ENCODE results near the gene LNPEP.
"Not testable (repeated sequence)": the region's sequence is repeated elsewhere in the genome, so short reads cannot be mapped to it uniquely, and the experiment has no call there.

LNPEP gene

GRCh38 chr5:97077246-97077645 lies 141.4 kb downstream of the LNPEP start:
- 86% methylated on average over 2 of the region's 4 CpGs for WGBS
- Histone ChIP-seq H3K18ac (ENCODE audit: low read depth in 1 of 2, low read length in 2 of 2) (no peak overlapping the region), H3K27me3 (ENCODE audit: control insufficient read depth in 1 of 2, insufficient read depth in 1 of 2, low read length in 2 of 2) (no peaks in the 10 kb centered on the region), H2BK12ac (ENCODE audit: low read length in 2 of 2) (no peak overlapping the region), H3K14ac (ENCODE audit: low read length in 2 of 2) (no peak overlapping the region), H3K4me3 (ENCODE audit: insufficient read depth in 1 of 2, low read depth in 1 of 2, low read length in 2 of 2) (no peak overlapping the region), H2AK5ac (ENCODE audit: low read length, severe bottlenecking) (peak overlapping the region; percentile 70), H3K4ac (ENCODE audit: low read depth in 1 of 2, low read length in 2 of 2) (no peak overlapping the region), H3K9me3 (ENCODE audit: control insufficient read depth, low read length) (no peaks in the 10 kb centered on the region), H2BK120ac (ENCODE audit: low read depth, low read length) (no peak overlapping the region), H3K4me2 (ENCODE audit: low read length, poor library complexity, severe bottlenecking) (no peak overlapping the region), H4K8ac (ENCODE audit: low read length) (no peak overlapping the region), H3K79me1 (replicated peaks; ENCODE audit: low read length, poor library complexity, severe bottlenecking) (no peaks in the 10 kb centered on the region), H3K23ac (ENCODE audit: low read length in 2 of 2) (no peak overlapping the region), H2BK5ac (ENCODE audit: low read depth, low read length, poor library complexity, severe bottlenecking) (no peak overlapping the region), H4K91ac (ENCODE audit: low read length) (no peak overlapping the region), H3K4me1 (ENCODE audit: control insufficient read depth, insufficient read depth, low read depth, low read length) (no peaks in the 10 kb centered on the region), H2AFZ (ENCODE audit: low read depth, low read length) (no peak overlapping the region), H3K36me3 (ENCODE audit: control insufficient read depth in 1 of 2, insufficient read depth in 2 of 2, low read depth in 1 of 2, low read length in 2 of 2) (no peaks in the 10 kb centered on the region), H3K9ac (ENCODE audit: low read length) (no peak overlapping the region), H2BK15ac (ENCODE audit: low read depth, poor library complexity, severe bottlenecking) (no peak overlapping the region), H3K27ac (ENCODE audit: low read length, poor library complexity, severe bottlenecking) (no peak overlapping the region)
- DNase-seq: no peak

DNA sequence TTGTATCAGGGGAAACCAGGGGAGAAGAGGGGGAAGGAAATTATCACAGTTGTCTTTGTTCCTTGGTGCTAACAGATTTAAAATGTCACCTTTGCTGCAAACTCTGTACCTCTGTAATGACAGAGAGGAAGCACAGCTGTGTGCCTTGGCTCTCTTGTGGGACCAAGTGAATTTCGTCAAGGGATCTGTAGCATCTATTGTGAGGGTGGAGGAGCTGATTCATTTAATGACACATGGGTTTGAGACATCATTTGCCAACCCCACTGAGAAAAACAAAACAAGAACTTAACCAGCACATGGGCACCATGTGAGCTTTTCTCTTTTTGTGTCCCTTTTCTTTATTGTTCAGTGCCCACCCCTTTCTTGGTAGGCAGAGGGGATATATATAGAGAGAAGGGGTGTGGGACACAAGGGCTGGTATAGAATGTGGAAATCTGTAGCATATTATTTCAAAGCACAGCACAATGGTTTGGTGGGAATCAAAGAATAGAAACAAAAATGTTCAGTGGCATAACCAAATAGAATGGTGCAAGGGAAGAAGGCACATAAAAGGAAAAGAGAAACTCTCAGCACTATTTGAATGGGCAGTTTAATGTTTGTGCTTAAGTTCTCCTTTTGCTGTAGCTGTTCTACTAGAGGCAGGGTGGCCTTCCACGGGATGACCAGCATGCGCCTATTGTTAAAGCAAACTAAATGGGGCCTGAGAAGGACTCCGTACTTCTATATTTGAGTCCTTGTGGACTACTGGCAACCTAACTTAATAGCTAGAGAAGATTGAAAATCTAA lies 143.3 kb downstream of the LNPEP start:
- no peak overlapping the region for H2BK5ac ChIP-seq (ENCODE audit: low read depth, low read length, poor library complexity, severe bottlenecking)
- no peaks in the 10 kb centered on the region for H3K9me3 ChIP-seq (ENCODE audit: control insufficient read depth, low read length)
- H3K79me1 ChIP-seq (replicated peaks; ENCODE audit: low read length, poor library complexity, severe bottlenecking): no peaks in the 10 kb centered on the region
- no peak overlapping the region for H2BK120ac ChIP-seq (ENCODE audit: low read depth, low read length)
- H3K4ac ChIP-seq (ENCODE audit: low read depth in 1 of 2, low read length in 2 of 2): no peak overlapping the region
- H3K4me2 ChIP-seq (ENCODE audit: low read length, poor library complexity, severe bottlenecking): no peak overlapping the region
- H3K27ac ChIP-seq (ENCODE audit: low read length, poor library complexity, severe bottlenecking): no peak overlapping the region
- no peak overlapping the region for H3K14ac ChIP-seq (ENCODE audit: low read length in 2 of 2)
- no peak overlapping the region for H4K8ac ChIP-seq (ENCODE audit: low read length)
- 85% methylated on average over 3 of the region's 4 CpGs for WGBS
- H2AK5ac ChIP-seq (ENCODE audit: low read length, severe bottlenecking): no peak overlapping the region
- no peak overlapping the region for H2BK15ac ChIP-seq (ENCODE audit: low read depth, poor library complexity, severe bottlenecking)
- no peak overlapping the region for H3K23ac ChIP-seq (ENCODE audit: low read length in 2 of 2)
- H3K9ac ChIP-seq (ENCODE audit: low read length): no peak overlapping the region
- H3K18ac ChIP-seq (ENCODE audit: low read depth in 1 of 2, low read length in 2 of 2): no peak overlapping the region
- DNase-seq: no peak
- no peak overlapping the region for H4K91ac ChIP-seq (ENCODE audit: low read length)
- H3K4me3 ChIP-seq (ENCODE audit: insufficient read depth in 1 of 2, low read depth in 1 of 2, low read length in 2 of 2): no peak overlapping the region
- H3K36me3 ChIP-seq (ENCODE audit: control insufficient read depth in 1 of 2, insufficient read depth in 2 of 2, low read depth in 1 of 2, low read length in 2 of 2): no peaks in the 10 kb centered on the region
- H2AFZ ChIP-seq (ENCODE audit: low read depth, low read length): no peak overlapping the region
- H2BK12ac ChIP-seq (ENCODE audit: low read length in 2 of 2): no peak overlapping the region
- H3K27me3 ChIP-seq (ENCODE audit: control insufficient read depth in 1 of 2, insufficient read depth in 1 of 2, low read length in 2 of 2): no peaks in the 10 kb centered on the region
- no peaks in the 10 kb centered on the region for H3K4me1 ChIP-seq (ENCODE audit: control insufficient read depth, insufficient read depth, low read depth, low read length)

GRCh38 chr5:97084782-97085458 lies 149.0 kb downstream of the LNPEP start:
- 94% methylated on average over 21 of the region's 21 CpGs for WGBS
- H4K8ac ChIP-seq (ENCODE audit: low read length); H3K27ac ChIP-seq (ENCODE audit: low read length, poor library complexity, severe bottlenecking); H2AK5ac ChIP-seq (ENCODE audit: low read length, severe bottlenecking); H3K4me3 ChIP-seq (ENCODE audit: insufficient read depth in 1 of 2, low read depth in 1 of 2, low read length in 2 of 2); H3K9me3 ChIP-seq (ENCODE audit: control insufficient read depth, low read length); H3K23ac ChIP-seq (ENCODE audit: low read length in 2 of 2); H3K36me3 ChIP-seq (ENCODE audit: control insufficient read depth in 1 of 2, insufficient read depth in 2 of 2, low read depth in 1 of 2, low read length in 2 of 2); H2BK120ac ChIP-seq (ENCODE audit: low read depth, low read length); H3K27me3 ChIP-seq (ENCODE audit: control insufficient read depth in 1 of 2, insufficient read depth in 1 of 2, low read length in 2 of 2); DNase-seq; H3K4ac ChIP-seq (ENCODE audit: low read depth in 1 of 2, low read length in 2 of 2); H4K91ac ChIP-seq (ENCODE audit: low read length); H2BK5ac ChIP-seq (ENCODE audit: low read depth, low read length, poor library complexity, severe bottlenecking); H3K4me1 ChIP-seq (ENCODE audit: control insufficient read depth, insufficient read depth, low read depth, low read length); H3K14ac ChIP-seq (ENCODE audit: low read length in 2 of 2); H2AFZ ChIP-seq (ENCODE audit: low read depth, low read length); H2BK12ac ChIP-seq (ENCODE audit: low read length in 2 of 2); H3K4me2 ChIP-seq (ENCODE audit: low read length, poor library complexity, severe bottlenecking); H3K79me1 ChIP-seq (replicated peaks; ENCODE audit: low read length, poor library complexity, severe bottlenecking); H3K9ac ChIP-seq (ENCODE audit: low read length); H3K18ac ChIP-seq (ENCODE audit: low read depth in 1 of 2, low read length in 2 of 2); H2BK15ac ChIP-seq (ENCODE audit: low read depth, poor library complexity, severe bottlenecking): not testable (repeated sequence)

DNA sequence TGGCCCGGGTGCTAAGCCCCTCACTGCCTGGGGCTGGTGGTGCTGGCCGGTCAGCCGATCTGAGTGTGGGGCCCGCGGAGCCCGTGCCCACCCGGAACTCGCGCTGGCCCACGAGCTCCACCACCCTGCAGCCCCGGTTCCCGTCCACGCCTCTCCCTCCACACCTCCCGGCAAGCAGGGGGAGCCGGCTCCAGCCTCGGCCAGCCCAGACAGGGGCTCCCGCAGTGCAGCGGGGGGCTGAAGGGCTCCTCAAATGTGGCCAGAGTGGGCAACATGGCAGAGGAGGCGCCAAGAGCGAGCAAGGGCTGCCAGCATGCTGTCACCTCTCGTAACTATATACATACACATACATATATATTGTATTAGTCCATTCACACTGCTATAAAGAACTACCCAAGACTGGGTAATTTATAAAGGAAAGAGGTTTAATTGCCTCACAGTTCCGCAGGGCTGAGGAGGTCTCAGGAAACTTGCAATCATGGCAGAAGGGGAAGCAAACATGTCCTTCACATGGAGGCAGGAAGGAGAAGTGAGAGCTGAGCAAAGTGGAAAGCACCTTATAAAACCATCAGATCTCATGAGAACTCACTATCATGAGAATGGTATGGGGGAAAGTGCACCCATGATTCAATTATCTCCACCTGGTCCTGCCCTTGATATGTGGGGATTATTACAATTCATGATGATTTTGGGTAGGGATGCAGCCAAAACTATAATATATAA lies 149.7 kb downstream of the LNPEP start:
- 98% methylated on average over 19 of the region's 22 CpGs for WGBS

More for the DNA sequence above, 149.7 kb downstream of the LNPEP start:
- no peak overlapping the region for H3K4ac ChIP-seq (ENCODE audit: low read depth in 1 of 2, low read length in 2 of 2)
- no peak for DNase-seq
- no peak overlapping the region for H2AK5ac ChIP-seq (ENCODE audit: low read length, severe bottlenecking)
- peaks cover 0 to 10% of the 10 kb centered on the region in 2 experiments for H3K27me3 ChIP-seq (ENCODE audit: control insufficient read depth in 1 of 2, insufficient read depth in 1 of 2, low read length in 2 of 2)
- no peak overlapping the region for H2AFZ ChIP-seq (ENCODE audit: low read depth, low read length)
- no peaks in the 10 kb centered on the region for H3K9me3 ChIP-seq (ENCODE audit: control insufficient read depth, low read length)
- H3K18ac ChIP-seq (ENCODE audit: low read depth in 1 of 2, low read length in 2 of 2): no peak overlapping the region
- H3K4me1 ChIP-seq (ENCODE audit: control insufficient read depth, insufficient read depth, low read depth, low read length): no peaks in the 10 kb centered on the region
- no peak overlapping the region for H2BK120ac ChIP-seq (ENCODE audit: low read depth, low read length)
- no peak overlapping the region for H2BK5ac ChIP-seq (ENCODE audit: low read depth, low read length, poor library complexity, severe bottlenecking)
- no peak overlapping the region for H3K9ac ChIP-seq (ENCODE audit: low read length)
- H3K79me1 ChIP-seq (replicated peaks; ENCODE audit: low read length, poor library complexity, severe bottlenecking): no peaks in the 10 kb centered on the region
- no peak overlapping the region for H3K14ac ChIP-seq (ENCODE audit: low read length in 2 of 2)
- H4K91ac ChIP-seq (ENCODE audit: low read length): no peak overlapping the region
- no peak overlapping the region for H3K4me3 ChIP-seq (ENCODE audit: insufficient read depth in 1 of 2, low read depth in 1 of 2, low read length in 2 of 2)
- H2BK12ac ChIP-seq (ENCODE audit: low read length in 2 of 2): no peak overlapping the region
- no peak overlapping the region for H3K27ac ChIP-seq (ENCODE audit: low read length, poor library complexity, severe bottlenecking)
- no peak overlapping the region for H4K8ac ChIP-seq (ENCODE audit: low read length)
- no peak overlapping the region for H3K23ac ChIP-seq (ENCODE audit: low read length in 2 of 2)
- H2BK15ac ChIP-seq (ENCODE audit: low read depth, poor library complexity, severe bottlenecking): no peak overlapping the region
- H3K4me2 ChIP-seq (ENCODE audit: low read length, poor library complexity, severe bottlenecking): no peak overlapping the region
- H3K36me3 ChIP-seq (ENCODE audit: control insufficient read depth in 1 of 2, insufficient read depth in 2 of 2, low read depth in 1 of 2, low read length in 2 of 2): no peaks in the 10 kb centered on the region

Measured in mesenchymal stem cell (in vitro differentiated cells and primary cell).